Measurements from ENCODE around the gene DAG1. TPM values are rescaled to one million over a fixed set of nuclear protein-coding genes. Genes with fewer than 3 reads are reported as not detected.

Gene DAG1
- polyA plus RNA-seq, 3 donors, result 3.9 to 5.8 (median 4.2) TPM

DNA sequence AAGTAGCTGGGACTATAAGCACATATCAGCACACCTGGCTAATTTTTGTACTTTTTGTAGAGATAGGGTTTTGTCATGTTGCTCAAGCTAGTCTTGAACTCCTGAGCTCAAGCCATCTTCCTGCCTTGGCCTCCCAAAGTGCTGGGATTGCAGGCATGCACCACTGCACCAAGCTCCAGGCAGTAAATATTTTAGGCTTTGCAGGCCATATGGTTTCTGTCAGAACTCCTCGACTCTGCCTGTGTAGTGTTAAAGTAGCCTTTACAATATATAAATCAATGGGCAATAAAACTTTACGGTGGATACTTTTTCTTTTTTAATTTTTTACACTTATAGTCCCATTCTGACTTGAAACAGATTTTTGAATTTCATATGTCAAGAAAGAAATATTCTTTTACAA, 41.6 kb downstream of the DAG1 start:
- H3K9me3 Mint-ChIP-seq, result no peaks in the 10 kb centered on the region
- H4K20me1 ChIP-seq (ENCODE audit: insufficient read depth, low read length), result peaks cover 9% of the 10 kb centered on the region
- no peaks in the 10 kb centered on the region for H3K79me2 ChIP-seq (ENCODE audit: insufficient read depth, low read length)
- peaks cover 35 to 51% of the 10 kb centered on the region in 2 donors for H3K36me3 Mint-ChIP-seq
- DNase-seq, result no peak
- H3K36me3 ChIP-seq (replicated peaks in 1 of 2; ENCODE audit: control insufficient read depth in 1 of 2, insufficient read depth in 2 of 2, low read length in 2 of 2), result peaks cover 30 to 49% of the 10 kb centered on the region in 2 donors
- no peak overlapping the region for H2AFZ ChIP-seq (ENCODE audit: insufficient read depth, low read depth, low read length, poor library complexity, severe bottlenecking)
- intact Hi-C loops (cut with micrococcal nuclease), result no loop called here
- no peak overlapping the region for H3K4me2 ChIP-seq (replicated peaks; ENCODE audit: extremely low read depth, low read length, poor library complexity, severe bottlenecking)
- no peak overlapping the region for H3K4me3 Mint-ChIP-seq
- no peaks in the 10 kb centered on the region for H3K4me1 Mint-ChIP-seq
- TF ChIP-seq, protein P1, sequence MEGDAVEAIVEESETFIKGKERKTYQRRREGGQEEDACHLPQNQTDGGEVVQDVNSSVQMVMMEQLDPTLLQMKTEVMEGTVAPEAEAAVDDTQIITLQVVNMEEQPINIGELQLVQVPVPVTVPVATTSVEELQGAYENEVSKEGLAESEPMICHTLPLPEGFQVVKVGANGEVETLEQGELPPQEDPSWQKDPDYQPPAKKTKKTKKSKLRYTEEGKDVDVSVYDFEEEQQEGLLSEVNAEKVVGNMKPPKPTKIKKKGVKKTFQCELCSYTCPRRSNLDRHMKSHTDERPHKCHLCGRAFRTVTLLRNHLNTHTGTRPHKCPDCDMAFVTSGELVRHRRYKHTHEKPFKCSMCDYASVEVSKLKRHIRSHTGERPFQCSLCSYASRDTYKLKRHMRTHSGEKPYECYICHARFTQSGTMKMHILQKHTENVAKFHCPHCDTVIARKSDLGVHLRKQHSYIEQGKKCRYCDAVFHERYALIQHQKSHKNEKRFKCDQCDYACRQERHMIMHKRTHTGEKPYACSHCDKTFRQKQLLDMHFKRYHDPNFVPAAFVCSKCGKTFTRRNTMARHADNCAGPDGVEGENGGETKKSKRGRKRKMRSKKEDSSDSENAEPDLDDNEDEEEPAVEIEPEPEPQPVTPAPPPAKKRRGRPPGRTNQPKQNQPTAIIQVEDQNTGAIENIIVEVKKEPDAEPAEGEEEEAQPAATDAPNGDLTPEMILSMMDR (IDR thresholded peaks at IDR 0.05), result no peak
- peaks cover 0 to 3% (median 0%) of the 10 kb centered on the region in 3 donors for H3K27me3 Mint-ChIP-seq (ENCODE audit: low read depth in 3 of 3)
- no peaks in the 10 kb centered on the region for H3K9me3 ChIP-seq (replicated peaks in 1 of 2; ENCODE audit: control insufficient read depth in 1 of 2, insufficient read depth in 1 of 2, low read length in 2 of 2)
- H3K27ac Mint-ChIP-seq, result no peak overlapping the region
- no peak overlapping the region for H3K27ac ChIP-seq (ENCODE audit: low read depth in 1 of 2, low read length in 2 of 2)
- H3K4me1 ChIP-seq (ENCODE audit: control insufficient read depth in 1 of 2, insufficient read depth in 2 of 2, low read length in 2 of 2), result no peaks in the 10 kb centered on the region
- H3K9ac ChIP-seq (ENCODE audit: insufficient read depth, low read length, poor library complexity, severe bottlenecking), result no peak overlapping the region
- no peaks in the 10 kb centered on the region for H3K27me3 ChIP-seq (ENCODE audit: control insufficient read depth in 2 of 2, insufficient read depth in 2 of 2, low read length in 2 of 2)
- H3K4me3 ChIP-seq (replicated peaks in 1 of 3; ENCODE audit: low read depth in 2 of 3, low read length in 3 of 3), result no peak overlapping the region
- WGBS (ENCODE audit: insufficient coverage), result no CpG with 5 or more reads among the region's 2 CpGs

DNA sequence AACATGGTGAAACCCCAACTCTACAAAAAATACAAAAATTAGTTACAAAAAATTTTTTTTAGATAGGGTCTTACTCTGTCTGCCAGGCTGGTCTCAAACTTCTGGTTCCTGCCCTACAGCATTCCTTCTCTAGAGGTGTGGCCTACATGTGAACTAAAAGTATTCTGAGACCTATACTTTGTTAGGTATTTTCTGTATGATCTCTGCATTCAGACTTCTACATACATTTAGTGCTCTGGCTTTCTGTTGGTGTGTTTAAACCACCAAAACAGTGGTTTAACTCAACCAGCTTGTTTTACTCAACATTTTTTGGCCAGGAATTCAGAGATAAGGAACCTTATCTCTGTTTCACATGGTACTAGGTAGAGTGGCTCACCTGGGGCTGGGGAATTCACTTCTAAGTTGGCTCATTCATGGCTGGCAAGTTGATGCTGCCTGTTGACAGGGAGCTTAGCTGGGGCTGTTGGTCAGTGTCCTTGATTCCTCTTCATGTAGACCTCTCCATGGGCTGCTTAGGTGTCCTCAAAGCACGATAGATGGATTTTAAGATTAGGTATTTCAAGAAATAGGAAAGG, 42.8 kb downstream of the DAG1 start:
- TF ChIP-seq, protein P1 (IDR thresholded peaks at IDR 0.05), result no peak
- Mint-ChIP-seq H3K27me3 (ENCODE audit: low read depth in 3 of 3) (no peaks in the 10 kb centered on the region), H3K36me3 (peaks cover 43 to 60% of the 10 kb centered on the region in 2 donors), H3K4me3 (no peak overlapping the region), H3K9me3 (no peaks in the 10 kb centered on the region), H3K4me1 (no peaks in the 10 kb centered on the region), H3K27ac (no peak overlapping the region)
- no peaks in the 10 kb centered on the region for H3K79me2 ChIP-seq (ENCODE audit: insufficient read depth, low read length)
- H3K9me3 ChIP-seq (replicated peaks in 1 of 2; ENCODE audit: control insufficient read depth in 1 of 2, insufficient read depth in 1 of 2, low read length in 2 of 2), result no peaks in the 10 kb centered on the region
- no peak overlapping the region for H3K9ac ChIP-seq (ENCODE audit: insufficient read depth, low read length, poor library complexity, severe bottlenecking)
- intact Hi-C loops (cut with micrococcal nuclease), result no loop called here
- peaks cover 9% of the 10 kb centered on the region for H4K20me1 ChIP-seq (ENCODE audit: insufficient read depth, low read length)
- no peak for DNase-seq
- H3K4me1 ChIP-seq (ENCODE audit: control insufficient read depth in 1 of 2, insufficient read depth in 2 of 2, low read length in 2 of 2), result no peaks in the 10 kb centered on the region
- no CpG with 5 or more reads among the region's 1 CpG for WGBS (ENCODE audit: insufficient coverage)
- H2AFZ ChIP-seq (ENCODE audit: insufficient read depth, low read depth, low read length, poor library complexity, severe bottlenecking), result no peak overlapping the region
- H3K27ac ChIP-seq (ENCODE audit: low read depth in 1 of 2, low read length in 2 of 2), result no peak overlapping the region
- H3K4me3 ChIP-seq (replicated peaks in 1 of 3; ENCODE audit: low read depth in 2 of 3, low read length in 3 of 3), result no peak overlapping the region
- H3K4me2 ChIP-seq (replicated peaks; ENCODE audit: extremely low read depth, low read length, poor library complexity, severe bottlenecking), result no peak overlapping the region
- H3K36me3 ChIP-seq (replicated peaks in 1 of 2; ENCODE audit: control insufficient read depth in 1 of 2, insufficient read depth in 2 of 2, low read length in 2 of 2), result peaks cover 34 to 58% of the 10 kb centered on the region in 2 donors
- H3K27me3 ChIP-seq (ENCODE audit: control insufficient read depth in 2 of 2, insufficient read depth in 2 of 2, low read length in 2 of 2), result no peaks in the 10 kb centered on the region

Data from CD14-positive monocyte (primary cell).